Germinal center (tissue), 1 donor: ENCODE data around the gene PDZD2.
"Not testable (repeated sequence)": the region's sequence is repeated elsewhere in the genome, so short reads cannot be mapped to it uniquely, and the experiment has no call there.

Experiments
- DNase-seq: peaks from one replicate; pipeline ENCODE4 v3.0.0; 2012; ENCODE audit warnings: mixed read lengths, low spot score

Gene PDZD2

GRCh38 chr5:32014096-32014745 lies 375.3 kb downstream of the PDZD2 start:
- DNase-seq = no peak

- DNase-seq = not testable (repeated sequence)
These were observed 376.3 kb downstream of the PDZD2 start for GRCh38 chr5:32015262-32015661.

GRCh38 chr5:32017692-32018367 lies 378.9 kb downstream of the PDZD2 start:
- DNase-seq = no peak

- no peak for DNase-seq
These were observed 379.8 kb downstream of the PDZD2 start for GRCh38 chr5:32018476-32019436.

GRCh38 chr5:32020271-32020670 lies 381.3 kb downstream of the PDZD2 start:
- peak; percentile 26 for DNase-seq

- DNase-seq = no peak
These were observed 382.0 kb downstream of the PDZD2 start for GRCh38 chr5:32020946-32021345.

- no peak for DNase-seq
These were observed 382.8 kb downstream of the PDZD2 start for GRCh38 chr5:32021771-32022170.

GRCh38 chr5:32022638-32023037 lies 383.7 kb downstream of the PDZD2 start:
- DNase-seq = no peak

- no peak for DNase-seq
These were observed 384.9 kb downstream of the PDZD2 start for GRCh38 chr5:32023816-32024215.

GRCh38 chr5:32024751-32025150 lies 385.8 kb downstream of the PDZD2 start:
- no peak for DNase-seq

GRCh38 chr5:32027093-32027716 lies 388.3 kb downstream of the PDZD2 start:
- no peak for DNase-seq

- no peak for DNase-seq
These were observed 389.0 kb downstream of the PDZD2 start for GRCh38 chr5:32027717-32028458.

- no peak for DNase-seq
These were observed 390.3 kb downstream of the PDZD2 start for GRCh38 chr5:32029261-32029660.

GRCh38 chr5:32029781-32030180 lies 390.9 kb downstream of the PDZD2 start:
- DNase-seq = no peak

GRCh38 chr5:32030222-32030621 lies 391.3 kb downstream of the PDZD2 start:
- DNase-seq = no peak

GRCh38 chr5:32030686-32031085 lies 391.8 kb downstream of the PDZD2 start:
- DNase-seq = no peak

- DNase-seq = no peak
These were observed 392.2 kb downstream of the PDZD2 start for GRCh38 chr5:32031089-32031488.

GRCh38 chr5:32038523-32038922 lies 399.6 kb downstream of the PDZD2 start:
- DNase-seq = no peak

- DNase-seq = not testable (repeated sequence)
These were observed 400.2 kb downstream of the PDZD2 start for GRCh38 chr5:32039133-32039532.

GRCh38 chr5:32039601-32040000 lies 400.7 kb downstream of the PDZD2 start:
- not testable (repeated sequence) for DNase-seq

GRCh38 chr5:32040181-32040695 lies 401.3 kb downstream of the PDZD2 start:
- DNase-seq = not testable (repeated sequence)
